ENCODE results near the gene MED9.

- TF ChIP-seq POLR2A (IDR thresholded peaks at IDR 0.05; ENCODE audit: low read depth, low read length) (no peak), POLR2AphosphoS5 (IDR thresholded peaks at IDR 0.05; ENCODE audit: low read depth, low read length) (no peak), POU2F2 (IDR thresholded peaks at IDR 0.05; ENCODE audit: low read depth, low read length) (no peak), SPI1 (IDR thresholded peaks at IDR 0.05; ENCODE audit: low read depth, low read length) (no peak)
These were observed 24.3 kb downstream of the MED9 start for GRCh38 chr17:17500999-17501605.
